ENCODE measurements around the gene FADS6.

FADS6 gene, protein sequence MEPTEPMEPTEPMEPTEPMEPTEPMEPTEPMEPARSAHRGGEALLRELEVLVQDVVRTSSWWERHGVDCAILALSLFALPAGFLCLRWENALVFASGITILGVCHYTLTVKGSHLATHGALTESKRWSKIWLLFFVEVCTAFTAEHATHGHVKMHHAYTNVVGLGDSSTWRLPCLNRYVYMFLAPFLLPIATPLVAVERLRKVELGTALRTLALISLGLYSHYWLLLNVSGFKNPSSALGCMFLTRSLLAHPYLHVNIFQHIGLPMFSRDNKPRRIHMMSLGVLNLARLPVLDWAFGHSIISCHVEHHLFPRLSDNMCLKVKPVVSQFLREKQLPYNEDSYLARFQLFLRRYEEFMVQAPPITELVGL

DNA sequence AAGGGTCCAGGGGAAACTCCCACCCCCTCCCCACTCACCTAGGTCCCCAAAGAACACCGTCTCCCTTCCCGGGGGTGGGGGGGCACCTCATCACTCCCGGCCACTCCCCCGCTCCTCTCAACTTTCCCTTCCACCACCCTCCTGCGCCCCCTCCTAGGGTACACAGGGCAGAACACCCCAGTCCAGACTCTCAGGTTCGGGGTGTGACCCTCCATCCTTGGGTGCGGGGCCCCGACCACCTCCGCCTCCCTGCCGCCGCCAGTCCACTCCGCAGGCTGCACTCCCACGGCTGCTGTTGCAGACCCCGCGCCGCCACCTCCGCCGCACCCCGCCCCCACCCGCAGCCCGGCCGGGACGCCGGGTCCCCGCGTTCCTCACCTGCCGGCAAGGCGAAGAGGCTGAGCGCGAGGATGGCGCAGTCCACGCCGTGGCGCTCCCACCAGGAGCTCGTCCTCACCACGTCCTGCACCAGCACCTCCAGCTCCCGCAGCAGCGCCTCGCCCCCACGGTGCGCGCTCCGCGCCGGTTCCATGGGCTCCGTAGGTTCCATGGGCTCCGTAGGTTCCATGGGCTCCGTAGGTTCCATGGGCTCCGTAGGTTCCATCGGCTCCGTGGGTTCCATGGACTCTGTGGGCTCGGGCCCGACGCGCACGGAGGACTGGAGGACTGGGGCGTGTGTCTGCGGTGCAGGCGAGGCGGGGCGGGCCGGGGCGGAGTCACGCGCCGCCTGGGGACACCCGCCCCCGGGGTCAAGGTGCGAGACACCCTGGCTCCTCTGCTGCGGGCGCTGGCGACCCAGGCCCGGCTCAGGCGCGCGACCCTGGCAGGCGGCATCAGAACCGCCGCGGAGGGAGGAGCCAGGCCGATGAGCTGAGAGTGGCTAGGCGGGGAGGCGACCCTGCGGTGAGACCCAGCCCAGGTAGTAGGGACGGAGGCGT is at the start of gene FADS6:
FADS6 (minus strand) TSS at position 660 of the 938 bp plus-strand sequence; CDS start at position 622, 38 bp downstream.
- Histone ChIP-seq H3K4me1 (ENCODE audit: insufficient read depth, low read length) (peaks cover 16% of the 10 kb centered on the region), H3K36me3 (ENCODE audit: insufficient read depth, low read length) (no peaks in the 10 kb centered on the region), H3K9me3 (ENCODE audit: control insufficient read depth, insufficient read depth, low read length) (no peaks in the 10 kb centered on the region), H3K9ac (ENCODE audit: low read depth, low read length) (peak within 1 kb of the TSS; percentile 63; the same call in 1 of the 2 replicates)

DNA sequence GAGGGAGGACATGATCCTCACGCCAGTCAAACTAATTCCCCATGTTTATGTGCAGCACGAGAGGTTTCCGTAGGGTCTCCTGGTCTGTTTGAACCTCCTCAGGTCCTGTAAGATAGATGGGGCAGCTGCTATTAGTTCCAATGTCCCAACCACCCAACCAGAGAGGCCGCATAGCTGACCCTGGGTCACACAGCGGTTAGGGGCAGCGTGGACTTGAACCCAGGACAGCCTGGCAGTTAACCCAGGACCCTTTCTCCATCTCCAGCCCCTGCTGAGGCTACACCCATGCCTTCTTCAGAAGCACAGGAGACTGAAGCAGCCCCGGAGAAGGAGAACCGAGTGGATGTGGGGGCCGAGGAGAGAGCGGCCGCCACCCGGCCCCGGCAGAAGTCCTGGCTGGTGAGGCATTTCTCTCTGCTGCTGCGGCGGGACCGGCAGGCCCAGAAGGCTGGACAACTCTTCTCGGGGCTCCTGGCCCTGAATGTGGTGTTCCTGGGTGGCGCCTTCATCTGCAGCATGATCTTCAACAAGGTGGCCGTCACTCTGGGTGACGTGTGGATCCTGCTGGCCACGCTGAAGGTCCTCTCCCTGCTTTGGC is 47.8 kb upstream of the FADS6 start:
- H3K36me3 ChIP-seq (ENCODE audit: insufficient read depth, low read length): no peaks in the 10 kb centered on the region

DNA sequence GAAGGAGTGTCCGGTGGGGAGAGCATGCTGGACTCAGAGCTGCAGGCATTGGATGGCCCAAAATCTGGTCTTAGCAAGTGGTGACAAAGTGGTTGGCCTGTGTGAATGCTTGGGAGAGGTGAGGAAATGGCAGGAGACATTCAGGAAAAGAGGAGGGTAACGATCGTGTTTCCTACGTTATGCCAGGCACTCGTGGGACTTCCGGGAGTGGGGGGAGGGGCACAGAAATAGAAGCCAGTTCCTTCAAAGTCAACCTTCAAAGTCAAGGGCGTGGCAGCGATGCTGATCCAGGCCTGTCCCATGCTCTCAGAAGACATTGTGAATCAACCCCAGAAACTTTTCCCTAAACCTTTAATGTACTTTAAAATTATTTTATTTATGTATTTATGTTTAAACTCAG is 46.1 kb upstream of the FADS6 start:
- Histone ChIP-seq H3K36me3 (ENCODE audit: insufficient read depth, low read length) (no peaks in the 10 kb centered on the region), H3K4me1 (ENCODE audit: insufficient read depth, low read length) (0 out of 2 replicates have a peak, but pooled peaks cover 3% of the 10 kb centered on the region), H3K9ac (ENCODE audit: low read depth, low read length) (no peak overlapping the region), H3K9me3 (ENCODE audit: control insufficient read depth, insufficient read depth, low read length) (no peaks in the 10 kb centered on the region)

More for the DNA sequence above, 47.8 kb upstream of the FADS6 start:
- no peaks in the 10 kb centered on the region for H3K4me1 ChIP-seq (ENCODE audit: insufficient read depth, low read length)
- H3K9ac ChIP-seq (ENCODE audit: low read depth, low read length): no peak overlapping the region
- no peaks in the 10 kb centered on the region for H3K9me3 ChIP-seq (ENCODE audit: control insufficient read depth, insufficient read depth, low read length)

DNA sequence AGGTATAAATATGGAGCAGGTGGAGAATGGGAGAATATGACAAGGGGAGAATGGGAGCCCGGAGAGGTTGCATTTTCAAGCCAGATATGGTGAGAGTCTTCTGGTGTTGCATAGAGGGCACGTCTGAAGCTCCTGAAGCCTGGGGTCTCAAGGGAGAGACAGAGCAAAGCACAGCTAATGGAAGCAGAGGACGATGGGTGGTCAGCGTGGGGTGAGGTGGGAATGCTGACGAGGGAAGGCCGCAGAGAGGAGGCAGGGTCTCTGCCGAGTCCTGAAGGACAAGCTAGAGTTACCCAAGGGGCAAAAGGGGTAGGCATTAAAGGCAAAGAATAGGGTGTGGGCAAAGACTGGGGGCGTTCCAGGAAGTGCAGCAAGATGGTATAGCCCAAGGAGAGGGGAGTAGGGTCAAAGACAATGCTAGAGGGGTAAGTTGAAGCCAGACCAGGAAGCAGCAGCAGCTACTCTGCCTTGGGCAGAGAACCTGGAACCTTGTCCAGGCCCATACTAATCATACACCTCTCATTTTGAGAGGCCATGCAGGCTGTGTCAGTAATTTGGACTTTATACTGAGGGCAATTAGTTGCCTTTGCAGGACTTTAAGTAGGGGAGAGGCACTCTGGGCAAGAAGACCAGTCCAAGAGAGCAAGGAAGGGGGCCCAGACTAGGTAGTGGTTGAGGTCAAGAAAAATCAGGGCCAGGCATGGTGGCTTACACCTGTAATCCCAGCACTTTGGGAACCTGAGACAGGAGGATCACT is 44.9 kb upstream of the FADS6 start:
- Histone ChIP-seq H3K36me3 (ENCODE audit: insufficient read depth, low read length) (no peaks in the 10 kb centered on the region), H3K9ac (ENCODE audit: low read depth, low read length) (no peak overlapping the region), H3K4me1 (ENCODE audit: insufficient read depth, low read length) (0 out of 2 replicates have a peak, but pooled peaks cover 3% of the 10 kb centered on the region), H3K9me3 (ENCODE audit: control insufficient read depth, insufficient read depth, low read length) (no peaks in the 10 kb centered on the region)

- no peaks in the 10 kb centered on the region for H3K9me3 ChIP-seq (ENCODE audit: control insufficient read depth, insufficient read depth, low read length)
- H3K4me1 ChIP-seq (ENCODE audit: insufficient read depth, low read length): 0 out of 2 replicates have a peak, but pooled peaks cover 3% of the 10 kb centered on the region
- H3K9ac ChIP-seq (ENCODE audit: low read depth, low read length): no peak overlapping the region
- no peaks in the 10 kb centered on the region for H3K36me3 ChIP-seq (ENCODE audit: insufficient read depth, low read length)
Measured at GRCh38 chr17:74937064-74938051, 43.9 kb upstream of the FADS6 start.

- Histone ChIP-seq H3K9me3 (ENCODE audit: control insufficient read depth, insufficient read depth, low read length) (no peaks in the 10 kb centered on the region), H3K36me3 (ENCODE audit: insufficient read depth, low read length) (no peaks in the 10 kb centered on the region), H3K4me1 (ENCODE audit: insufficient read depth, low read length) (0 out of 2 replicates have a peak, but pooled peaks cover 3% of the 10 kb centered on the region), H3K9ac (ENCODE audit: low read depth, low read length) (no peak overlapping the region)
Measured at GRCh38 chr17:74936470-74936799, 43.0 kb upstream of the FADS6 start.

GRCh38 chr17:74935585-74936469 is 42.4 kb upstream of the FADS6 start, which contains the start of gene OTOP3:
TSS of gene OTOP3 (plus strand) at chr17:74935898. CDS start at chr17:74935922, 24 bp downstream.
- Histone ChIP-seq H3K9me3 (ENCODE audit: control insufficient read depth, insufficient read depth, low read length) (no peaks in the 10 kb centered on the region), H3K4me1 (ENCODE audit: insufficient read depth, low read length) (0 out of 2 replicates have a peak, but pooled peaks cover 6% of the 10 kb centered on the region), H3K9ac (ENCODE audit: low read depth, low read length) (peak within 1 kb of the TSS; percentile 35; the same call in 1 of the 2 replicates), H3K36me3 (ENCODE audit: insufficient read depth, low read length) (no peaks in the 10 kb centered on the region)

GRCh38 chr17:74935048-74935447 is 41.6 kb upstream of the FADS6 start:
- Histone ChIP-seq H3K9ac (ENCODE audit: low read depth, low read length) (no peak overlapping the region), H3K36me3 (ENCODE audit: insufficient read depth, low read length) (no peaks in the 10 kb centered on the region), H3K4me1 (ENCODE audit: insufficient read depth, low read length) (0 out of 2 replicates have a peak, but pooled peaks cover 6% of the 10 kb centered on the region), H3K9me3 (ENCODE audit: control insufficient read depth, insufficient read depth, low read length) (no peaks in the 10 kb centered on the region)

DNA sequence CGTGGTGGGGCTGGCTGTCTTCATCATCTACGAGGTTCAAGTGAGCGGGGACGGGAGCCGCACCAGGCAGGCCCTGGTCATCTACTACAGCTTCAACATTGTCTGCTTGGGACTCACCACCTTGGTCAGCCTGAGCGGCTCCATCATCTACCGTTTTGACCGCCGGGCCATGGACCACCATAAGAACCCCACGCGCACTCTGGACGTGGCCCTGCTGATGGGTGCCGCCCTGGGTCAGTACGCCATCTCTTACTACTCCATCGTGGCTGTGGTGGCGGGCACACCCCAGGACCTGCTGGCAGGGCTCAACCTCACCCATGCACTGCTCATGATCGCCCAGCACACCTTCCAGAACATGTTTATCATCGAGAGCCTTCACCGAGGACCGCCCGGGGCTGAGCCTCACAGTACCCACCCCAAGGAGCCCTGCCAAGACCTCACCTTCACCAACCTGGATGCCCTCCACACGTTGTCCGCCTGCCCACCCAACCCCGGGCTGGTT is 37.2 kb upstream of the FADS6 start:
- no peaks in the 10 kb centered on the region for H3K9me3 ChIP-seq (ENCODE audit: control insufficient read depth, insufficient read depth, low read length)
- H3K4me1 ChIP-seq (ENCODE audit: insufficient read depth, low read length): 0 out of 2 replicates have a peak, but pooled peaks cover 6% of the 10 kb centered on the region
- H3K36me3 ChIP-seq (ENCODE audit: insufficient read depth, low read length): no peaks in the 10 kb centered on the region

GRCh38 chr17:74928786-74929185 is 35.4 kb upstream of the FADS6 start:
- no peaks in the 10 kb centered on the region for H3K36me3 ChIP-seq (ENCODE audit: insufficient read depth, low read length)
- H3K9me3 ChIP-seq (ENCODE audit: control insufficient read depth, insufficient read depth, low read length): no peaks in the 10 kb centered on the region
- H3K9ac ChIP-seq (ENCODE audit: low read depth, low read length): no peak overlapping the region
- H3K4me1 ChIP-seq (ENCODE audit: insufficient read depth, low read length): peaks cover 3% of the 10 kb centered on the region; the same call in 1 of the 2 replicates

More for the DNA sequence above, 37.2 kb upstream of the FADS6 start:
- H3K9ac ChIP-seq (ENCODE audit: low read depth, low read length): no peak overlapping the region

- Histone ChIP-seq H3K4me1 (ENCODE audit: insufficient read depth, low read length) (peaks cover 6% of the 10 kb centered on the region; the same call in 1 of the 2 replicates), H3K9ac (ENCODE audit: low read depth, low read length) (no peak overlapping the region), H3K36me3 (ENCODE audit: insufficient read depth, low read length) (no peaks in the 10 kb centered on the region), H3K9me3 (ENCODE audit: control insufficient read depth, insufficient read depth, low read length) (no peaks in the 10 kb centered on the region)
Measured at GRCh38 chr17:74925242-74925641, 31.8 kb upstream of the FADS6 start.

Measured in ES-I3 (cell line).